Keratinocyte (primary cell): ENCODE data around the gene UCHL1.

Source experiments
- CTCF ChIP-seq, 3 experiments: IDR thresholded peaks in 1 of 3; conservative IDR thresholded peaks in 1 of 3; optimal IDR thresholded peaks in 1 of 3; 2 replicates in 2 of 3; 3 replicates in 1 of 3; pipeline versions ENCODE3 to v1.5.1; 2011; ENCODE audit warnings: low read length in 3 of 3, mild to moderate bottlenecking in 3 of 3, moderate library complexity in 2 of 3, control low read depth in 1 of 3, inconsistent platforms in 1 of 3; ENCODE audit not compliant: insufficient read depth in 2 of 3; ENCODE audit errors: extremely low read depth in 1 of 3
- EZH2 ChIP-seq: IDR thresholded peaks from one replicate; pipeline ENCODE4 v1.6.1; 2012; ENCODE audit warnings: inconsistent platforms, mild to moderate bottlenecking, low read length, moderate library complexity

GRCh38 chr4:41217374-41217773 lies 39.4 kb upstream of the UCHL1 start:
- TF ChIP-seq EZH2 (no peak), CTCF (optimal IDR thresholded peaks at IDR 0.05 in 1 of 3, IDR thresholded peaks at IDR 0.05 in 1 of 3, conservative IDR thresholded peaks at IDR 0.05 in 1 of 3; ENCODE audit: extremely low read depth in 1 of 3, insufficient read depth in 2 of 3, low read length in 3 of 3) (no peak)
